NB4 (cell line): ENCODE results near the gene PHB1.
"Not testable (repeated sequence)": the region's sequence is repeated elsewhere in the genome, so short reads cannot be mapped to it uniquely, and the experiment has no call there.

ENCODE experiments used
- CTCF ChIP-seq: IDR thresholded peaks from one replicate; pipeline ENCODE4 v1.5.1; 2012; ENCODE audit warnings: low read depth, low read length
- MYC ChIP-seq: IDR thresholded peaks from 2 replicates; pipeline ENCODE4 v1.6.1; 2011; ENCODE audit warnings: low read depth, low read length
- POLR2A ChIP-seq: IDR thresholded peaks from 2 replicates; pipeline ENCODE4 v1.6.1; 2011; ENCODE audit warnings: mild to moderate bottlenecking; ENCODE audit not compliant: insufficient read length; ENCODE audit errors: extremely low read depth

GRCh38 chr17:49419761-49420160, 5.1 kb upstream of the PHB1 start:
- TF ChIP-seq CTCF, POLR2A, MYC: not testable (repeated sequence)
